Epithelial cell of proximal tubule (primary cell): ENCODE results near the gene RBM38. TPM values are rescaled to one million over a fixed set of nuclear protein-coding genes. Genes with fewer than 3 reads are reported as not detected.

ENCODE experiments used
- DNase-seq: peaks from one replicate; pipeline ENCODE4 v3.0.0-alpha.2; 2011; ENCODE audit warnings: low read depth
- H3K4me3 ChIP-seq: 2 replicates; pipeline ENCODE4 v1.5.1; 2011; ENCODE audit warnings: low read depth, mild to moderate bottlenecking, low read length
- total RNA-seq: library from RNA; depleted of rRNA; stranded (reverse); fragments of >200 nt; gene quantifications from 2 replicates; pipeline ENCODE4 v1.2.3, GENCODE V29; 2015
- TF ChIP-seq, protein P1 (sequence below): conservative IDR thresholded peaks from 2 replicates; pipeline ENCODE4 v1.5.1; 2012; ENCODE audit warnings: low read depth, mild to moderate bottlenecking, low read length

Gene RBM38
- total RNA-seq, 1 donor from 2014 or later: 36.8 TPM

- no peak overlapping the region for H3K4me3 ChIP-seq
- no peak for DNase-seq
- TF ChIP-seq, protein P1, sequence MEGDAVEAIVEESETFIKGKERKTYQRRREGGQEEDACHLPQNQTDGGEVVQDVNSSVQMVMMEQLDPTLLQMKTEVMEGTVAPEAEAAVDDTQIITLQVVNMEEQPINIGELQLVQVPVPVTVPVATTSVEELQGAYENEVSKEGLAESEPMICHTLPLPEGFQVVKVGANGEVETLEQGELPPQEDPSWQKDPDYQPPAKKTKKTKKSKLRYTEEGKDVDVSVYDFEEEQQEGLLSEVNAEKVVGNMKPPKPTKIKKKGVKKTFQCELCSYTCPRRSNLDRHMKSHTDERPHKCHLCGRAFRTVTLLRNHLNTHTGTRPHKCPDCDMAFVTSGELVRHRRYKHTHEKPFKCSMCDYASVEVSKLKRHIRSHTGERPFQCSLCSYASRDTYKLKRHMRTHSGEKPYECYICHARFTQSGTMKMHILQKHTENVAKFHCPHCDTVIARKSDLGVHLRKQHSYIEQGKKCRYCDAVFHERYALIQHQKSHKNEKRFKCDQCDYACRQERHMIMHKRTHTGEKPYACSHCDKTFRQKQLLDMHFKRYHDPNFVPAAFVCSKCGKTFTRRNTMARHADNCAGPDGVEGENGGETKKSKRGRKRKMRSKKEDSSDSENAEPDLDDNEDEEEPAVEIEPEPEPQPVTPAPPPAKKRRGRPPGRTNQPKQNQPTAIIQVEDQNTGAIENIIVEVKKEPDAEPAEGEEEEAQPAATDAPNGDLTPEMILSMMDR: no peak
Measured at GRCh38 chr20:57421253-57422220, 30.3 kb downstream of the RBM38 start.

DNA sequence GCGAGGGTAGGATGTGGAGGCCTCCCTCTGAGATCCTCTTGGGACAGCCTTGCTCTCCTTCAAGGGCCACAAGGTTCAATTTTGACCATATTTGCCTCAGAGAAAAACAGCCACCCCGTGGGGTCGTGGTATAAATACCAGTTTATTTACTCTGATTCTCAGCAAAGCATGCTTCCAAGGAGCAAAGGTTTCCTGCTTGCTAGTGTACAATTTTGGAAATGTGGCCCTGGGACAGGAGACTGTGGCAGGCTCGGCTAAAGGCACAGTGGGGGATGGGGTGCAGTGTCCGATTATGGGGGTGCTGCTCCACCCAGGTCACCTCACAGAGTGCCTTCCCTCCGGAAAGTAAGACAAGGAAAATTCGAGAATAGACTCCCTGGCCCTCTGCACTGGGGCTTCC, 31.1 kb downstream of the RBM38 start:
- H3K4me3 ChIP-seq: no peak overlapping the region
- no peak for DNase-seq
- TF ChIP-seq, protein P1: no peak

DNA sequence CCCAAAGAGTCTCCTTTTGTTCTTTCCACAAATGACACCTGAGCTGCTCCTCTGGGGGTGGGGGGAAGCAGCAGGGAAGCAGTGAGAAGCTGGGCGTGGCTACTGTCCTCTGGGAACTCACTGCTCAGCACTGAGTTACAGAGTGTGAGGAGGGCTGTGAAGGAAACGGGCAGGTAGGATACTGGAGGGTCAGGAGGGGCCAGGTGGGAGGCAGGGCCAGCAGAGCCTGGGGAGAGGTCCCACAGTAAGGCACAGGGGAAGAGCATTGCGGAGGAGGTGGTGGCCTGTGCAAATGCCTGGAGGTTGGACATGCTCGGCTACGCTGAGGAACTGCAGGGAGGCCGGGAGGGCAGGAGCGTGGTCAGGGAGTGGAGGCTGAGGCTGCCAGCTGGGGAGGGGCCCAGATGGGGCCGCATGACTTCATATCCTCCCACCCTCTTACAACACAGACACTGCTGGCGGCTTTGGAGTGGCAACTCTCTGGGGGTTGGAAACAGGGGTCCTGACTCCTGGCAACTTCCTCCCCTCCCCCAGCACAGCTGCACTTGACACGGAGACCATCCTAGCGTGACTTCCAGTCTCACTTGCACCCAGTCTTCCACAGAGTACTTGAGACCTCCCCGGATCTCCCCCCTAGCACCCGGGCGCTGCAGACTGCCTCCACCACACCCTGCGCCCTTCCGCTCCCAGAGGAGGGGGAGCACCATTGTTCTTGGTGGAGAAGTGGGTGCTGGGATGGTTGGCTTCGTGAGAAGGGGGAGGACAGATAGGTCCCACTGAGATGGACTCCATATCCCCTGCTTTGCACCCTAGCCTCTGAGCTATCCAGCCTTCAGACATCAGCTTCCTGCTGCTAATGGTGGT, 34.2 kb downstream of the RBM38 start:
- DNase-seq: no peak
- no peak overlapping the region for H3K4me3 ChIP-seq
- TF ChIP-seq, protein P1: no peak

DNA sequence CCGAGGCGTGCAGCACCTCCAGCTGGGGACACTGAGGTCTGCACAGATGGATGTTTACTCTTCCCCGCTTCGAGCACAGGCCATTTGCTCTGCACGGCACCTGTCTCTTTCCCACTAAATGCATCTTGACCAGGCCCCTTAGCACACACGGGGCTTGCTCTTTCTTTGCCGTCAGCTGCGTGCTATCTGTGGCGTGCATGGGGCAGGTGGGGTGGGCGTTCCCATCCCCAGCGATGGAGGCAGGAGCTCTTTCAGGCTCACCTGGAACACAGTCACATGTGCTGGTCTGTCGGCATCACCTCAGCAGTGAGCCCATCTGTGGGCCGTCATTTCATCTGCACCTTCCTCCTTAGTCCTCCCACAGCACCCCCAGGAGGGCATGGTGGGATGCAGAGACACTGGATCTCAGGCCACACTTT, 35.1 kb downstream of the RBM38 start:
- DNase-seq: no peak
- H3K4me3 ChIP-seq: no peak overlapping the region
- TF ChIP-seq, protein P1: no peak

DNA sequence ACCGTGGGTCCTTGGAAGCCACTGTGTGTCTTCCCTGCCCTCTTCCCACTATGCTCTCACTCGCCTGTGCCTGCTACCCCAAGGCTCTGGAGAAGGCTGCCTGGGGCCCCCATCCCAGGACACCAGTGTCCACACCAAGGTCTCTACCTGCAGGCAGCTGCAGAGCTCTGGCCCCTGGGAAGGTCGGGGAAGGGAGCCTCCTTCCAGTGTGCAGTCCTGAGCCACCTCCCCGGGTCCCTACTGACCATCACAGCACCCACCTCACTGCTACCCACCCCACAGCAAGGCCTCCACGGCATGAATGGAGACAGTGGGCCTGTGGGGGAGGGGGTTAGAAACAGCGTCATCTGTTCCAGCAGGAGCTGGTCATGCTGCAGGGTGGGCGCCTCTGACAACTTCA, 35.6 kb downstream of the RBM38 start:
- no peak overlapping the region for H3K4me3 ChIP-seq
- TF ChIP-seq, protein P1: no peak
- DNase-seq: no peak

DNA sequence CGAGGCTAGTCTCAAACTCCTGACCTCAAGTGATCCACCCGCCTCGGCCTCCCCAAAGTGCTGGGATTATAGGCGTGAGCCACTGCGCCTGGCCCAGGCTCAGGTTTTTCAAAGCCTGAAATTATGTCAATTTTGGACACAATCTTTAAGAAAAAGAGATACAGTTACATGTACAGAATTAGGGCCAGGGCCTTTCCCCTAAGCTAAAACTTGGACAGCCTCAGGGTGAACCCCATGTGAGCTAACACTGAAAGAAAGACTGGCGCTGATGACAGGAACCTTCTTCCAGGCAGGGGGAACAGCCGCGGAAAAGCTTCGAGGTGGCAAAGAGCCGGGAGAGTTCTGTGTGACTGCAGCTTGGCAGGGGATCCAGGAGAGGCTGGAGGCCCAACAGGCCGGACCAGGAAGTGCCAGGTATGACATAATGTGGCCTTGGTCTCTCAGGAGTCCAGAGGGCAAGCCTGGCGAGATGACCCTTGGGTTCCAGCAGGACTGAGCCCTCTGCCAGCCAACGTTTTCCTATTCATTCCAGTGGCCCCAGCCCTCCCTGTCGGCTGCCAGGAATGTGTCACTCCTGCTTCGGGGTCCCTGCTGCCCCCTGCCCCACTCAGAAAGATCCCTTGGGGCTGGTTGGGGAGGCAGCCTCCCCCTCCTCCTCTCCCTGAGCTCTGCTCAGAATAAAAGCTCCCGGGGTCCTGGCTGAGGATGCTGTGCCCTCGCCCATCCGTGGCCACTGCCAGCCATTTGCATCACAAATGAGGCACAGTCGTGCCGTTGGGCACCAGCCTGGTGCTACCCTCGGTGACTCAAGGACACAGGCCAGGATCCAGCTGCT, 37.3 kb downstream of the RBM38 start:
- H3K4me3 ChIP-seq: no peak overlapping the region
- no peak for DNase-seq
- TF ChIP-seq, protein P1: no peak
